Measurements from ENCODE around the gene CYP4F22.
A peak's percentile ranks its signal among the peaks of the same experiment; 100 is the strongest.

The CYP4F22 gene

GRCh38 chr19:15563325-15563794 lies 55.0 kb downstream of the CYP4F22 start:
- DNase-seq (ENCODE audit: low read depth, low spot score): no peak
- peaks cover 2% of the 10 kb centered on the region for H3K27me3 ChIP-seq (ENCODE audit: insufficient read depth, insufficient read length)
- H3K4me3 ChIP-seq (ENCODE audit: insufficient read length, low read depth): no peak overlapping the region
- no peaks in the 10 kb centered on the region for H3K36me3 ChIP-seq (ENCODE audit: insufficient read depth, insufficient read length, low read length)
- peaks cover 13% of the 10 kb centered on the region for H3K4me1 ChIP-seq (ENCODE audit: insufficient read depth, insufficient read length)
- peak overlapping the region; percentile 59 for H3K9ac ChIP-seq (ENCODE audit: insufficient read length, low read depth)
- no peaks in the 10 kb centered on the region for H3K9me3 ChIP-seq (ENCODE audit: insufficient read depth, low read length)
- TF ChIP-seq YY1 (IDR thresholded peaks at IDR 0.05; ENCODE audit: insufficient read depth, insufficient read length): no peak
- TF ChIP-seq SUZ12 (IDR thresholded peaks at IDR 0.05; ENCODE audit: extremely low read depth, insufficient read depth, insufficient read length): no peak
- no peak for TF ChIP-seq ZNF274 (IDR thresholded peaks at IDR 0.05; ENCODE audit: low read depth, low read length)

- Histone ChIP-seq H3K9me3 (ENCODE audit: insufficient read depth, low read length) (no peaks in the 10 kb centered on the region), H3K4me3 (ENCODE audit: insufficient read length, low read depth) (no peak overlapping the region), H3K27me3 (ENCODE audit: insufficient read depth, insufficient read length) (peaks cover 2% of the 10 kb centered on the region), H3K4me1 (ENCODE audit: insufficient read depth, insufficient read length) (peaks cover 13% of the 10 kb centered on the region), H3K36me3 (ENCODE audit: insufficient read depth, insufficient read length, low read length) (no peaks in the 10 kb centered on the region), H3K9ac (ENCODE audit: insufficient read length, low read depth) (peak overlapping the region; percentile 59)
- DNase-seq (ENCODE audit: low read depth, low spot score): no peak
- TF ChIP-seq ZNF274 (IDR thresholded peaks at IDR 0.05; ENCODE audit: low read depth, low read length) (no peak), YY1 (IDR thresholded peaks at IDR 0.05; ENCODE audit: insufficient read depth, insufficient read length) (no peak), SUZ12 (IDR thresholded peaks at IDR 0.05; ENCODE audit: extremely low read depth, insufficient read depth, insufficient read length) (no peak)
These were observed 55.6 kb downstream of the CYP4F22 start for GRCh38 chr19:15563931-15564330.

DNA sequence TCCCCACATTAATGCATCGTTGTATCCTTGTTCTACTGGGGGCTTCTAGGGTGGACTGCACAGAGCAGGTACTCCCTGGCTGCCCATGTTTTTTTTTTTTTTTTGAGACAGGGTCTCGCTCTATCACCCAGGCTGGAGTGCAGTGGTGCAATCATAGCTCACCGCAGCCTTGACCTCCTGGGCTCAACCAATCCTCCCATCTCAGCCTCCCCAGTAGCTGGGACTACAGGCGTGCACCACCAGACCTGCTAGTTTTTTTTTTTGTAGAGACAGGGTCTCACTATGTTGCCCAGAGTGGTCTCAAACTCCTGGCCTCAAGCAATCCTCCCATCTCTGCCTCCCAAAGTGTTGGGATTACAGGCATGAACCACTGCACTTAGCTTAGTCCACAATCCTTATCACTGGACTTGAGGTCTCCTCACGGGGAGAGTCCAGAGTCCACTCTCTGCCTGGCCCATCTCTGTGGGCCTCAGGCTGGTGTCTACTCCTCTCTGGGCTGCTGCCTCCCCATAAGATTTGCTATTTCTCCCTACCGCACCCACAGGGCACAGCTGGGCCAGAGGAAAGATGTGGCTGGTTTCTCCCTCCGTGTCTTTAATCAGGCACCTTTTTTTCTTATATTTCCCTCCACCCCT lies 56.3 kb downstream of the CYP4F22 start:
- no peak overlapping the region for H3K4me3 ChIP-seq (ENCODE audit: insufficient read length, low read depth)
- DNase-seq (ENCODE audit: low read depth, low spot score): no peak
- H3K4me1 ChIP-seq (ENCODE audit: insufficient read depth, insufficient read length): peaks cover 13% of the 10 kb centered on the region
- H3K36me3 ChIP-seq (ENCODE audit: insufficient read depth, insufficient read length, low read length): no peaks in the 10 kb centered on the region
- H3K9me3 ChIP-seq (ENCODE audit: insufficient read depth, low read length): no peaks in the 10 kb centered on the region
- H3K27me3 ChIP-seq (ENCODE audit: insufficient read depth, insufficient read length): peaks cover 3% of the 10 kb centered on the region
- no peak overlapping the region for H3K9ac ChIP-seq (ENCODE audit: insufficient read length, low read depth)
- no peak for TF ChIP-seq ZNF274 (IDR thresholded peaks at IDR 0.05; ENCODE audit: low read depth, low read length)
- TF ChIP-seq YY1 (IDR thresholded peaks at IDR 0.05; ENCODE audit: insufficient read depth, insufficient read length): no peak
- no peak for TF ChIP-seq SUZ12 (IDR thresholded peaks at IDR 0.05; ENCODE audit: extremely low read depth, insufficient read depth, insufficient read length)

GRCh38 chr19:15570420-15570819 lies 62.1 kb downstream of the CYP4F22 start:
- no peak overlapping the region for H3K9ac ChIP-seq (ENCODE audit: insufficient read length, low read depth)
- no peak overlapping the region for H3K4me3 ChIP-seq (ENCODE audit: insufficient read length, low read depth)
- no peaks in the 10 kb centered on the region for H3K4me1 ChIP-seq (ENCODE audit: insufficient read depth, insufficient read length)
- TF ChIP-seq ZNF274 (IDR thresholded peaks at IDR 0.05; ENCODE audit: low read depth, low read length): no peak
- TF ChIP-seq SUZ12 (IDR thresholded peaks at IDR 0.05; ENCODE audit: extremely low read depth, insufficient read depth, insufficient read length): no peak
- TF ChIP-seq YY1 (IDR thresholded peaks at IDR 0.05; ENCODE audit: insufficient read depth, insufficient read length): no peak
- DNase-seq (ENCODE audit: low read depth, low spot score): no peak
- H3K27me3 ChIP-seq (ENCODE audit: insufficient read depth, insufficient read length): peaks cover 11% of the 10 kb centered on the region
- no peaks in the 10 kb centered on the region for H3K36me3 ChIP-seq (ENCODE audit: insufficient read depth, insufficient read length, low read length)
- H3K9me3 ChIP-seq (ENCODE audit: insufficient read depth, low read length): no peaks in the 10 kb centered on the region

- Histone ChIP-seq H3K9me3 (ENCODE audit: insufficient read depth, low read length) (no peaks in the 10 kb centered on the region), H3K9ac (ENCODE audit: insufficient read length, low read depth) (no peak overlapping the region), H3K4me3 (ENCODE audit: insufficient read length, low read depth) (no peak overlapping the region), H3K36me3 (ENCODE audit: insufficient read depth, insufficient read length, low read length) (no peaks in the 10 kb centered on the region), H3K4me1 (ENCODE audit: insufficient read depth, insufficient read length) (no peaks in the 10 kb centered on the region), H3K27me3 (ENCODE audit: insufficient read depth, insufficient read length) (peaks cover 2% of the 10 kb centered on the region)
- no peak for DNase-seq (ENCODE audit: low read depth, low spot score)
- TF ChIP-seq YY1 (IDR thresholded peaks at IDR 0.05; ENCODE audit: insufficient read depth, insufficient read length) (no peak), SUZ12 (IDR thresholded peaks at IDR 0.05; ENCODE audit: extremely low read depth, insufficient read depth, insufficient read length) (no peak), ZNF274 (IDR thresholded peaks at IDR 0.05; ENCODE audit: low read depth, low read length) (no peak)
These were observed 67.1 kb downstream of the CYP4F22 start for GRCh38 chr19:15575406-15575805.

GRCh38 chr19:15576526-15577156 lies 68.3 kb downstream of the CYP4F22 start:
- H3K36me3 ChIP-seq (ENCODE audit: insufficient read depth, insufficient read length, low read length): no peaks in the 10 kb centered on the region
- no peaks in the 10 kb centered on the region for H3K9me3 ChIP-seq (ENCODE audit: insufficient read depth, low read length)
- H3K4me3 ChIP-seq (ENCODE audit: insufficient read length, low read depth): no peak overlapping the region
- no peak overlapping the region for H3K9ac ChIP-seq (ENCODE audit: insufficient read length, low read depth)
- H3K4me1 ChIP-seq (ENCODE audit: insufficient read depth, insufficient read length): no peaks in the 10 kb centered on the region
- TF ChIP-seq SUZ12 (IDR thresholded peaks at IDR 0.05; ENCODE audit: extremely low read depth, insufficient read depth, insufficient read length) (no peak), YY1 (IDR thresholded peaks at IDR 0.05; ENCODE audit: insufficient read depth, insufficient read length) (no peak), ZNF274 (IDR thresholded peaks at IDR 0.05; ENCODE audit: low read depth, low read length) (no peak)
- no peaks in the 10 kb centered on the region for H3K27me3 ChIP-seq (ENCODE audit: insufficient read depth, insufficient read length)
- DNase-seq (ENCODE audit: low read depth, low spot score): no peak

DNA sequence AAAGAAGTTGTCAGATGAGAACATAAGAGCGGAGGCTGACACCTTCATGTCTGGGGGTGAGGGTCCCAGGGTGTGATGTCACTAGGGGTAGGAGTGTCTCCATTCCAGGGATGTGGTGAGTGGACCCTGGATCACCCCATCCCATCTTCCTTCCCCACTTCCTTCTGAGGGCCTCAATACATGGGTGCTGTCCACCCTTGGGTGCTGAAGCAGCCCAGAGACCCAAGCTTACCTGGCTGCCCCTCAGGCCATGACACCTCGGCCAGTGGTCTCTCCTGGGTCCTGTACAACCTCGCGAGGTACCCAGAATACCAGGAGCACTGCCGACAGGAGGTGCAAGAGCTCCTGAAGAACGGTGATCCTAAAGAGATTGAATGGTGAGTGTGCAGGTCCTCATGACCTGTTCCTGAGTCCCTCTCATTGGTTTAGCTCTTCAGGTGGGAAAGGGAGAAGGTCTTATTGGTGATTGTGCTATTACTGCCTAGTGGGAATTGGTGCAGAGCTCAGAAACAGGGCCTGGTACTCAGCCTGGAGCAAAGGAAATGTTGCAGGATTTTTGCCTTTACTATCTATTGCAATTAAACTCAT lies 69.0 kb downstream of the CYP4F22 start:
- no peaks in the 10 kb centered on the region for H3K9me3 ChIP-seq (ENCODE audit: insufficient read depth, low read length)
- no peaks in the 10 kb centered on the region for H3K27me3 ChIP-seq (ENCODE audit: insufficient read depth, insufficient read length)
- no peak overlapping the region for H3K4me3 ChIP-seq (ENCODE audit: insufficient read length, low read depth)
- no peaks in the 10 kb centered on the region for H3K4me1 ChIP-seq (ENCODE audit: insufficient read depth, insufficient read length)
- no peaks in the 10 kb centered on the region for H3K36me3 ChIP-seq (ENCODE audit: insufficient read depth, insufficient read length, low read length)
- TF ChIP-seq ZNF274 (IDR thresholded peaks at IDR 0.05; ENCODE audit: low read depth, low read length): no peak
- TF ChIP-seq SUZ12 (IDR thresholded peaks at IDR 0.05; ENCODE audit: extremely low read depth, insufficient read depth, insufficient read length): no peak
- TF ChIP-seq YY1 (IDR thresholded peaks at IDR 0.05; ENCODE audit: insufficient read depth, insufficient read length): no peak
- H3K9ac ChIP-seq (ENCODE audit: insufficient read length, low read depth): no peak overlapping the region
- no peak for DNase-seq (ENCODE audit: low read depth, low spot score)

All from NT2/D1 (cell line).